HG02943 (cell line): ENCODE data around the gene HM13.
"Not testable (repeated sequence)": the region's sequence is repeated elsewhere in the genome, so short reads cannot be mapped to it uniquely, and the experiment has no call there.

Experiments
- ATAC-seq: cut with Tn5 transposase; IDR thresholded peaks from one replicate; pipeline ENCODE4 v1.9.1; 2021; ENCODE audit warnings: mild to moderate bottlenecking, low read depth, moderate library complexity; ENCODE audit not compliant: unreplicated experiment

HM13 gene

DNA sequence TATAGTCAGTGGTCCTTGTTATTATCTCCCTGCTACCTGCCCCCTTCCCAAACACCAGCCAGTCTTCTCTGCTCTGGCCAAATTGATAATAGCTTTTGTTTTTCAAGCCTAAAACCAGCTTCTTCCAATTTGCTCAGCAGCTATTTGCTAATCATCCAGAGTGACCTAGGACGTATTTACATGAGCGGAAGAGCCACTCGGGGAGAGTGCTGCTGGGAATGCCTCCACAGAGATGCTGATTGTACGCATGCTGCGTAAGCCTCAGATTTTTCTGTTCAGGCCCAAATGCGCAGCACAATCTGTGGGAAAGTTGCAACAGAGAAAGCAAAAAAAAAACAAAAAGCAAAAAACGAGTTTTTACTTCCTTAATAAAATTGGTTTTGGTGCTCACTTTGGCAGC lies 66.5 kb downstream of the HM13 start:
- ATAC-seq = no peak

DNA sequence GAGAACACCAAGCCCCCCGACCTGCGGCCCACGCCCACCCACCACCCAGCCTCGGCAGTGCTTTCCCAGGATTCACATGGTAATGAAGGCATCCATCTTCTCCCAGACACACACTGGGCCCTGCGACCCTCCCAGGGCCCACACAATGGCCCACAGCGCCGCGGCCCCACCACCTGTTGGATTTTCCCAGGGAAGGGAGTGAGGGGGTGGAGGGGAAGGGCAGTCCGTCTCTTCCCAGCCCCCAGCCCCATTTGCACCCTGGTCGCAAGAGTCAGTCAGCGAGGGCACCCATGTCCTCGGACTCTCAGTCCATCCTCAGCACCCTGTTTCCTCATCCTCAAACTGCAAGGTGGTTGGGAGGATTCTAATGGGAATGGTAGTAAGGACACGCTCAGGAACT lies 67.1 kb downstream of the HM13 start:
- ATAC-seq = no peak

GRCh38 chr20:31587545-31588389 lies 73.5 kb downstream of the HM13 start:
- ATAC-seq = no peak

DNA sequence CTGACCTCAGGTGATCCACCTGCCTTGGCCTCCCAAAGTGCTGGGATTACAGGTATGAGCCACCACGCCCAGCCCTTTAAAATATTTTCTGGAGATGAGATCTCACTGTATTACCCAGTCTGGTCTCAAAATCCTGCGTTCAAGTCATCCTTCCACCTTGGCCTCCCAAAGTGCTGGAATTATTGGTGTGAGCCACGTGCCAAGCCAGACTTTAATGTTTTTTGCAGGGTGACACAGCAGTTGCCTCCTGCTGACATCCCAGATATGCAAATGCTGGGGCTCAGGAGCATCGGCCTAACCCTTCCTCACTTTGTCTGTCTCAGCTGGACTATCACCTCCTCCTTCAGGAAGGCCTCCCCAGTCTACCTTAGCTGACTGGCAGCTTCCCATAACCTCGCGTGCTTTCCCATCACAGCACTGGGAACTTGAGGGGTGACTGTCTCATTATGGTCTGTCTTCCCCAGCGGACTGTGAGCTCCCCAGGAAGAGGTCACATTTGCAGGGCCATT lies 76.5 kb downstream of the HM13 start:
- no peak for ATAC-seq

GRCh38 chr20:31593221-31594001 lies 79.2 kb downstream of the HM13 start:
- ATAC-seq = no peak

- ATAC-seq = no peak
Observed at GRCh38 chr20:31594002-31594557, 79.8 kb downstream of the HM13 start.

DNA sequence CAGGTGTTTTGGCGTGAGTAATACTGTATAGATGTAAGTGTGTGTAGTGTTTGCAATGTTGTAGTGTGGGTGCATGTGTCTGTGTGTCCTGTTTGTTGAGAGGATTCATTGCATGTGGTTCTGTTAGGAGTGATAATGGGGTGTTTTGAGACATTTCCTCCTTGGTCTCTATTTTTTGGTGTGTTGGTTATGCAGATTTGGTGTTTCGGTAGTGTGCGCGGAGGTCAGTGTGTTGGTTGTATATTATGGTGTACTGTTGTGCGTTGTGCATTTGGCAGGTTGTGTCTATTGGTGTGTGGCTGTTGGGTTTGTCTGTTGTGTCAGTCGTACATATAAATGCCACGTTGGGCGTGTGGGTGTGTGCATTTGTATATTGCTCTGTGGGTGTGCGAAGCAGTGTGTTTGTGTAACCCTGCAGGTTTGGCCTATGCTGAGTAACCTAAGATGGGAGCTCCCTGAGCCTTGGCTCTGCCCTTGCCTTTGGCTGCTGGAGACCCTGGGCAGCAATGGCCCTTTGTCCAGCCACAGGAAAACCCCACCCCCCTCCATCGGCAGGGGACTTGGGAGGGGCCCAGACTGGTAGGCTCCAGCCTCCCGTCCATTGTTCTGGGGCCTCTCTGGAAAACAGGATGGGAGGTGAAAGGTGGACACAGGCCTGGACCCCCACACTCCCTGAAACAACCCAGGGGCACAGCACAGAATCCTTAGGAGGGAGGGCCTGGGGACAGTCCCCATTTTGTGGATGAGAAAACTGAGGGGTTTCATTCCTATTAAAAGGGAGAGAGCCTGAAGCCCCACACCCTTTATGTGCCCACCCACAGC lies 80.5 kb downstream of the HM13 start:
- ATAC-seq = no peak

GRCh38 chr20:31595380-31595653 lies 81.1 kb downstream of the HM13 start:
- ATAC-seq = no peak

GRCh38 chr20:31595654-31596411 lies 81.6 kb downstream of the HM13 start:
- no peak for ATAC-seq

- ATAC-seq = not testable (repeated sequence)
Observed at GRCh38 chr20:31596412-31596715, 82.1 kb downstream of the HM13 start.

GRCh38 chr20:31596831-31597480 lies 82.7 kb downstream of the HM13 start:
- no peak for ATAC-seq

DNA sequence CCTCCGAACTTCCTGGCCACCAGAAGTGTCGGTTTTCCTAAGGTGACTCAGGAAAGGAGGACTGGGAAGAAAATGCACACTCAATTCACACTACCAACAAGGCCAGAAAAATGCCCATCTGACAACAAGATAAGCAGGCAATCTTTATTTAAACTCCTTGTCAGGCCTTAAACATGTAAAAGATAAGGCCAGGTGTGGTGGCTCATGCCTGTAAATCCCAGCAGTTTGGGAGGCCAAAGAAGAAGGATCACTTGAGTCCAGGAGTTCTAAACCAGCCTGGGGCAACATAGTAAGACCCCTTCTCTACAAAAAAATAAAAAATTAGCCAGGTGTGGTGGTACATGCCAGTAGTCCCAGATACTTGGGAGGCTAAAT lies 83.2 kb downstream of the HM13 start:
- ATAC-seq = no peak

DNA sequence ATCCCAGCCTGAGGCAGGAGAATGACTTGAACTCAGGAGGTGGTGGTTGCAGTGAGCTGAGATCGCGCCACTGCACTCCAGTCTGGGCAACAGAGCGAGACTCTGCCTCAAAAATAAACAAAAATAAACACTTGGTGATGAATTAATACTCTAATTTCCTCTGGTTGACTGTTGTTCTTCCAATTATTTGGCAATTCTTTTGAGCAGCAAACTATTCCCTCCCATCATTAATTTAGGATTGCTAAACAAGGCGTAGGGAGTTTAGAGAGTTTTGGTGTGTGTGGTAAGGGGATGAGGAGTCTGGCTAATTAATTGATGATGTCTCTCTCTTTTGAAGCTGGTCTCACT lies 88.2 kb downstream of the HM13 start:
- ATAC-seq = no peak

DNA sequence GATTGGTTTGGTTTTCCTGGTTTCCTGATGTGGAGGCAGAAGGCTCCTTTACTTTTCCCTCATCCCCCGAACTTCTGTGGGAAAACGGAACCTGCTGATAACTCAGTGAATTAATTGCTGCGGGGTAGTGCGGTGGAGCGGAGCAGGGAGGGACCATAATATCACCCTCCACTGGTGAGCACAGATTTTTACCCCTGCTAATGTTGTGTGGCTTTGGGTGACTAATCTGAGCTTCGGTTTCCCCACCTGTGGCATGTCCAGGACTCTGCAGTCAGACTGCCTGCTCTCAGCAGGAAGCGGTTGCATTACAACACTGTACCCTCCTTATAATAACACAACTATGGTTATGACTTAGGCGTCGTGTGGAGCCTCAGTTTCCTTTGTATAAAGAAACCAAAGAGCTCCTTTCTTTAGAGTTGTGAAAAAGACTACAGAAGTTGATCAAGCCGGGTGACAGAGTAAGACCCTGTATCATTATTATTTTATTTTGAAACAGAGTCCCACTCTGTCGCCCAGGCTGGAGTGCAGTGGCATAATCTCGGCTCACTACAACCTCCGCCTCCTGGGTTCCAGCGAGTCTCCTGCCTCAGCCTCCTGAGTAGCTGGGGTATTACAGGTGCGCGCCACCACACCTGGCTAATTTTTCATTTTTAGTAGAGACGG lies 88.7 kb downstream of the HM13 start:
- no peak for ATAC-seq

GRCh38 chr20:31603822-31604566 lies 89.8 kb downstream of the HM13 start:
- ATAC-seq = no peak

GRCh38 chr20:31604567-31605030 lies 90.4 kb downstream of the HM13 start:
- ATAC-seq = no peak

DNA sequence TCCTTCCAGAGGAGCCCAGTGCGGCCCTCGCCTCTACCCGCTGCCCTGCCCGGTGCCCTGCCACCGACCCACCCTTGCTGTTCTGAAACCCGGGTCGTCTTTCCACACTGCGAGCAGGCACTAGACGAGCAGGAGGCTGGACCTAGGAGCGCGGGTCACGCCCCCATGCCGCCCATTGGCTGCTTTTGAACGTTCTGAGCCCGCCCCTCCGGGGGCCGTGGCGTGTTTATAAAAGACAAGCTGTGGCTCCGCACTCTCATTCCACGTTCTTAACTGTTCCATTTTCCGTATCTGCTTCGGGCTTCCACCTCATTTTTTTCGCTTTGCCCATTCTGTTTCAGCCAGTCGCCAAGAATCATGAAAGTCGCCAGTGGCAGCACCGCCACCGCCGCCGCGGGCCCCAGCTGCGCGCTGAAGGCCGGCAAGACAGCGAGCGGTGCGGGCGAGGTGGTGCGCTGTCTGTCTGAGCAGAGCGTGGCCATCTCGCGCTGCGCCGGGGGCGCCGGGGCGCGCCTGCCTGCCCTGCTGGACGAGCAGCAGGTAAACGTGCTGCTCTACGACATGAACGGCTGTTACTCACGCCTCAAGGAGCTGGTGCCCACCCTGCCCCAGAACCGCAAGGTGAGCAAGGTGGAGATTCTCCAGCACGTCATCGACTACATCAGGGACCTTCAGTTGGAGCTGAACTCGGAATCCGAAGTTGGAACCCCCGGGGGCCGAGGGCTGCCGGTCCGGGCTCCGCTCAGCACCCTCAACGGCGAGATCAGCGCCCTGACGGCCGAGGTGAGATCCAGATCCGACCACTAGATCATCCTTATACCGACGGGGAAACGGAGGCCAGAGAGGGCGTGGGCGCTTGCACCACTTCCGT lies 91.0 kb downstream of the HM13 start, which contains the start of gene ID1:
TSS of gene ID1 (plus strand) at position 259 of the 871 bp plus-strand sequence. CDS start at position 358, 99 bp downstream.
- ATAC-seq = peak; percentile 92
